ENCODE results near the gene AEN. TPM values are rescaled to one million over a fixed set of nuclear protein-coding genes. Genes with fewer than 3 reads are reported as not detected.

Gene AEN
- polyA plus RNA-seq, 1 experiment: 45.5 TPM

DNA sequence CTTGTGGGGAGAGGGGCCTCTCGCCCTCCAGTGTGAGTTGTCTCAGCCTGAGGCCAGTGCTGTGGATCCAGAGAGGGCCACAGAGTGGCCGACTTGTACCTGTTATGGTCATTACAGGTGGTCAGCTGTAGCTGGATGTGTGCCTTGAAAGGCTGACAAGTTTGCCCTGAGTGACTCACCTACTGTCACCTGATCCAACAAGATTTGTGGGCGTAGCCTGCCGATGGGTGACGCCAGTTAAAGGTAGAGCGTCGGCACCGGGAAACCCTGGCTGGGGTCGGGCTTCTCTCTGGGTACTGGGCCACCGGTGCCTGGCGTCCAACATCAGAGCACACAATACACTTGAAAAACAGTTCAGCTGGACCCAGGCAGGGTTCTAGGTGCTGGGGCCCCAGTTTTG, 14.9 kb downstream of the AEN start:
- Histone ChIP-seq H3K36me3 (ENCODE audit: control insufficient read depth, insufficient read depth, low read length) (peaks cover 4% of the 10 kb centered on the region), H3K4me3 (ENCODE audit: low read depth, low read length) (no peak overlapping the region), H3K27me3 (ENCODE audit: control insufficient read depth, insufficient read depth, low read length) (no peaks in the 10 kb centered on the region)
- TF ChIP-seq, protein P1, sequence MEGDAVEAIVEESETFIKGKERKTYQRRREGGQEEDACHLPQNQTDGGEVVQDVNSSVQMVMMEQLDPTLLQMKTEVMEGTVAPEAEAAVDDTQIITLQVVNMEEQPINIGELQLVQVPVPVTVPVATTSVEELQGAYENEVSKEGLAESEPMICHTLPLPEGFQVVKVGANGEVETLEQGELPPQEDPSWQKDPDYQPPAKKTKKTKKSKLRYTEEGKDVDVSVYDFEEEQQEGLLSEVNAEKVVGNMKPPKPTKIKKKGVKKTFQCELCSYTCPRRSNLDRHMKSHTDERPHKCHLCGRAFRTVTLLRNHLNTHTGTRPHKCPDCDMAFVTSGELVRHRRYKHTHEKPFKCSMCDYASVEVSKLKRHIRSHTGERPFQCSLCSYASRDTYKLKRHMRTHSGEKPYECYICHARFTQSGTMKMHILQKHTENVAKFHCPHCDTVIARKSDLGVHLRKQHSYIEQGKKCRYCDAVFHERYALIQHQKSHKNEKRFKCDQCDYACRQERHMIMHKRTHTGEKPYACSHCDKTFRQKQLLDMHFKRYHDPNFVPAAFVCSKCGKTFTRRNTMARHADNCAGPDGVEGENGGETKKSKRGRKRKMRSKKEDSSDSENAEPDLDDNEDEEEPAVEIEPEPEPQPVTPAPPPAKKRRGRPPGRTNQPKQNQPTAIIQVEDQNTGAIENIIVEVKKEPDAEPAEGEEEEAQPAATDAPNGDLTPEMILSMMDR (IDR thresholded peaks at IDR 0.05; ENCODE audit: insufficient read depth, low read depth, low read length): no peak
- ChIA-PET CTCF (interaction anchor here (1.5 to 6.2 kb wide), 2 partner anchors 9 to 12 kb away, joined by 3 to 24 read pairs; no protein-coding TSS in a partner anchor), POLR2A (no interaction called here)
- DNase-seq (ENCODE audit: low read depth): no peak

GRCh38 chr15:88636654-88637053, 15.5 kb downstream of the AEN start:
- H3K4me3 ChIP-seq (ENCODE audit: low read depth, low read length): no peak overlapping the region
- H3K36me3 ChIP-seq (ENCODE audit: control insufficient read depth, insufficient read depth, low read length): peaks cover 2% of the 10 kb centered on the region
- no peak for DNase-seq (ENCODE audit: low read depth)
- CTCF ChIA-PET: interaction anchor here (1.5 to 6.2 kb wide), 2 partner anchors 10 to 13 kb away, joined by 3 to 24 read pairs; no protein-coding TSS in a partner anchor
- H3K27me3 ChIP-seq (ENCODE audit: control insufficient read depth, insufficient read depth, low read length): no peaks in the 10 kb centered on the region
- TF ChIP-seq, protein P1 (IDR thresholded peaks at IDR 0.05; ENCODE audit: insufficient read depth, low read depth, low read length): no peak
- POLR2A ChIA-PET: no interaction called here

DNA sequence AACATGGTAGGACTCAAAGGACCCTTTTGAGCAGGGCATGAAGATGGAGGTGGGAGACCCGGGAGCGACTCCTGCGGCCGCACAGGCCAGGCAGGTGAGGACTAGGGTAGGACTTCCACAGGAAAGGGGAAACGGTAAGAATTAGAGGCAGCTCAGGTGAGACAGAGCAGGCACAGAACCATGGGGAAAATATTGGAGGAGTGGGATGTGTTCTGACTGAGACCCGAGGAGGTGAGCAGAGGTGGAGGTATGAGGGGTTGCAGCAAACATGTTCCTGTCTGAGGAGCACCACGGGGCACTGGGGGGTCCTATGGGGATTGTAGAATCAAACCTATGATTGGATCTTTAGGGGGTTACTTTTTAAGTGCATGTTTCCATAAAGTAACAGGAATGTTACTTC, 16.3 kb downstream of the AEN start:
- DNase-seq (ENCODE audit: low read depth): no peak
- no peaks in the 10 kb centered on the region; the same call in 1 of the 2 replicates for H3K36me3 ChIP-seq (ENCODE audit: control insufficient read depth, insufficient read depth, low read length)
- no peaks in the 10 kb centered on the region for H3K27me3 ChIP-seq (ENCODE audit: control insufficient read depth, insufficient read depth, low read length)
- H3K4me3 ChIP-seq (ENCODE audit: low read depth, low read length): no peak overlapping the region
- ChIA-PET POLR2A (no interaction called here), CTCF (interaction anchor here (2.0 to 6.2 kb wide), 2 partner anchors 13 to 20 kb away, joined by 14 to 24 read pairs; no protein-coding TSS in a partner anchor)
- TF ChIP-seq, protein P1 (IDR thresholded peaks at IDR 0.05; ENCODE audit: insufficient read depth, low read depth, low read length): no peak

GRCh38 chr15:88637841-88638625, 16.9 kb downstream of the AEN start:
- POLR2A ChIA-PET: interaction anchor here (0.9 kb wide), 1 partner anchor 45 kb away, joined by 3 read pairs; no protein-coding TSS in a partner anchor

More at GRCh38 chr15:88637841-88638625, 16.9 kb downstream of the AEN start:
- no peak for DNase-seq (ENCODE audit: low read depth)
- CTCF ChIA-PET: interaction anchor here (1.0 to 2.0 kb wide), 5 partner anchors 9 to 197 kb away, joined by 3 to 14 read pairs (median 4); no protein-coding TSS in a partner anchor
- TF ChIP-seq, protein P1 (IDR thresholded peaks at IDR 0.05; ENCODE audit: insufficient read depth, low read depth, low read length): no peak
- H3K36me3 ChIP-seq (ENCODE audit: control insufficient read depth, insufficient read depth, low read length): no peaks in the 10 kb centered on the region; the same call in 1 of the 2 replicates
- H3K27me3 ChIP-seq (ENCODE audit: control insufficient read depth, insufficient read depth, low read length): no peaks in the 10 kb centered on the region
- peak overlapping the region; percentile 46 for H3K4me3 ChIP-seq (ENCODE audit: low read depth, low read length)

Measured in BJ (cell line).